Measurements from ENCODE around the gene PDGFA. TPM values are rescaled to one million over a fixed set of nuclear protein-coding genes. Genes with fewer than 3 reads are reported as not detected.

The PDGFA gene
- total and polyA plus RNA-seq, 2 experiments from 2014 or later, result 6.5 to 25.6 TPM

GRCh38 chr7:493661-494251 lies 25.9 kb downstream of the PDGFA start:
- Histone ChIP-seq H3K9me3 (ENCODE audit: low read depth) (no peaks in the 10 kb centered on the region), H3K27ac (no peak overlapping the region), H3K27me3 (no peaks in the 10 kb centered on the region), H3K4me1 (ENCODE audit: low read depth) (no peaks in the 10 kb centered on the region), H3K4me3 (no peak overlapping the region), H3K36me3 (no peaks in the 10 kb centered on the region)
- DNase-seq (ENCODE audit: low read depth in 1 of 2, low spot score in 1 of 2), result no peak
- TF ChIP-seq CTCF (IDR thresholded peaks at IDR 0.05; ENCODE audit: low read depth, low read length), result no peak

GRCh38 chr7:492714-493065 lies 27.0 kb downstream of the PDGFA start:
- H3K9me3 ChIP-seq (ENCODE audit: low read depth), result no peaks in the 10 kb centered on the region
- no peak for TF ChIP-seq CTCF (IDR thresholded peaks at IDR 0.05; ENCODE audit: low read depth, low read length)
- DNase-seq (ENCODE audit: low read depth in 1 of 2, low spot score in 1 of 2), result no peak
- H3K36me3 ChIP-seq, result no peaks in the 10 kb centered on the region
- no peaks in the 10 kb centered on the region for H3K27me3 ChIP-seq
- no peak overlapping the region for H3K27ac ChIP-seq
- H3K4me3 ChIP-seq, result no peak overlapping the region
- H3K4me1 ChIP-seq (ENCODE audit: low read depth), result no peaks in the 10 kb centered on the region

GRCh38 chr7:491958-492713 lies 27.5 kb downstream of the PDGFA start:
- Histone ChIP-seq H3K4me3 (no peak overlapping the region), H3K36me3 (no peaks in the 10 kb centered on the region), H3K27ac (no peak overlapping the region), H3K27me3 (no peaks in the 10 kb centered on the region), H3K4me1 (ENCODE audit: low read depth) (no peaks in the 10 kb centered on the region), H3K9me3 (ENCODE audit: low read depth) (no peaks in the 10 kb centered on the region)
- no peak for TF ChIP-seq CTCF (IDR thresholded peaks at IDR 0.05; ENCODE audit: low read depth, low read length)
- DNase-seq (ENCODE audit: low read depth in 1 of 2, low spot score in 1 of 2), result no peak

GRCh38 chr7:491292-491957 lies 28.2 kb downstream of the PDGFA start:
- Histone ChIP-seq H3K27ac (no peak overlapping the region), H3K27me3 (no peaks in the 10 kb centered on the region), H3K4me3 (no peak overlapping the region), H3K9me3 (ENCODE audit: low read depth) (no peaks in the 10 kb centered on the region), H3K4me1 (ENCODE audit: low read depth) (no peaks in the 10 kb centered on the region), H3K36me3 (no peaks in the 10 kb centered on the region)
- DNase-seq (ENCODE audit: low read depth in 1 of 2, low spot score in 1 of 2), result no peak
- TF ChIP-seq CTCF (IDR thresholded peaks at IDR 0.05; ENCODE audit: low read depth, low read length), result no peak

GRCh38 chr7:490461-491291 lies 29.0 kb downstream of the PDGFA start:
- Histone ChIP-seq H3K27me3 (no peaks in the 10 kb centered on the region), H3K4me1 (ENCODE audit: low read depth) (no peaks in the 10 kb centered on the region), H3K27ac (no peak overlapping the region), H3K36me3 (no peaks in the 10 kb centered on the region), H3K4me3 (no peak overlapping the region), H3K9me3 (ENCODE audit: low read depth) (no peaks in the 10 kb centered on the region)
- no peak for DNase-seq (ENCODE audit: low read depth in 1 of 2, low spot score in 1 of 2)
- TF ChIP-seq CTCF (IDR thresholded peaks at IDR 0.05; ENCODE audit: low read depth, low read length), result no peak
